ENCODE results near the gene MTFMT. TPM values are rescaled to one million over a fixed set of nuclear protein-coding genes. Genes with fewer than 3 reads are reported as not detected.

MTFMT gene
- total RNA-seq, 4 donors from 2014 or later = 21.1 to 36.9 (median 29.4) TPM

- ATAC-seq = no peak
- H3K27ac ChIP-seq = no peak overlapping the region
- H3K27me3 ChIP-seq = no peaks in the 10 kb centered on the region
- no peak overlapping the region for H3K4me3 ChIP-seq
- H3K9me3 ChIP-seq = no peaks in the 10 kb centered on the region
- WGBS, 2 donors (ENCODE audit: low coverage in 1 of 2) = 71 to 93% methylated on average over 1 of the region's 1 CpG
- peaks cover 0 to 23% (median 4%) of the 10 kb centered on the region in 3 donors for H3K4me1 ChIP-seq
- TF ChIP-seq CTCF (IDR thresholded peaks at IDR 0.05) (no peak), POLR2AphosphoS5 (IDR thresholded peaks at IDR 0.05) (no peak), EP300 (IDR thresholded peaks at IDR 0.05) (no peak), POLR2A (IDR thresholded peaks at IDR 0.05) (no peak)
- no peaks in the 10 kb centered on the region for H3K36me3 ChIP-seq
Observed at GRCh38 chr15:65037309-65037708, 7.9 kb upstream of the MTFMT start.

- no peak for ATAC-seq
- no peaks in the 10 kb centered on the region for H3K9me3 ChIP-seq
- H3K36me3 ChIP-seq = no peaks in the 10 kb centered on the region
- no peak overlapping the region for H3K4me3 ChIP-seq
- H3K27me3 ChIP-seq = no peaks in the 10 kb centered on the region
- TF ChIP-seq POLR2AphosphoS5 (IDR thresholded peaks at IDR 0.05) = no peak
- H3K4me1 ChIP-seq = peaks cover 0 to 27% (median 4%) of the 10 kb centered on the region in 3 donors
- H3K27ac ChIP-seq = no peak overlapping the region
- WGBS, 2 donors (ENCODE audit: low coverage in 1 of 2) = 75% methylated on average over 5 of the region's 11 CpGs; no CpG with 5 or more reads in 1 of the 2 donors
Observed at GRCh38 chr15:65034719-65035118, 5.3 kb upstream of the MTFMT start.

GRCh38 chr15:65033659-65034269, 4.3 kb upstream of the MTFMT start:
- TF ChIP-seq CTCF (IDR thresholded peaks at IDR 0.05) (peak; percentile 32 to 64 (median 52)), POLR2A (IDR thresholded peaks at IDR 0.05) (no peak), EP300 (IDR thresholded peaks at IDR 0.05) (no peak)
- Histone ChIP-seq H3K4me3 (no peak overlapping the region), H3K27ac (peak overlapping the region in 1 of 4 donors; percentile 1), H3K9me3 (no peaks in the 10 kb centered on the region), H3K27me3 (no peaks in the 10 kb centered on the region), H3K36me3 (no peaks in the 10 kb centered on the region), H3K4me1 (peaks cover 0 to 26% (median 4%) of the 10 kb centered on the region in 3 donors)
- WGBS, 2 donors (ENCODE audit: low coverage in 1 of 2) = 10 to 11% methylated on average over 3 to 4 of the region's 4 CpGs
- peak; percentile 28 for ATAC-seq

GRCh38 chr15:65032801-65033537, 3.5 kb upstream of the MTFMT start:
- ATAC-seq = peak; percentile 71
- Histone ChIP-seq H3K27ac (peak overlapping the region in 1 of 4 donors; percentile 1), H3K36me3 (no peaks in the 10 kb centered on the region), H3K9me3 (no peaks in the 10 kb centered on the region), H3K4me3 (no peak overlapping the region), H3K4me1 (peaks cover under 1 to 26% (median 10%) of the 10 kb centered on the region in 3 donors), H3K27me3 (no peaks in the 10 kb centered on the region)
- peak; percentile 51 to 78 (median 66) for TF ChIP-seq CTCF (IDR thresholded peaks at IDR 0.05)
- TF ChIP-seq EP300 (IDR thresholded peaks at IDR 0.05) = no peak
- TF ChIP-seq POLR2A (IDR thresholded peaks at IDR 0.05) = no peak
- no peak for TF ChIP-seq POLR2AphosphoS5 (IDR thresholded peaks at IDR 0.05)
- 31 to 35% methylated on average over 4 to 5 of the region's 13 CpGs for WGBS, 2 donors (ENCODE audit: low coverage in 1 of 2)

- no peak for ATAC-seq
- Histone ChIP-seq H3K27ac (peak overlapping the region in 3 of 4 donors; percentile 52 to 89 (median 86)), H3K9me3 (no peaks in the 10 kb centered on the region), H3K36me3 (peaks cover 0 to 21% of the 10 kb centered on the region in 2 donors), H3K4me1 (peaks cover 3 to 39% (median 14%) of the 10 kb centered on the region in 3 donors), H3K4me3 (peak overlapping the region; percentile 52 to 93), H3K27me3 (no peaks in the 10 kb centered on the region)
- TF ChIP-seq POLR2AphosphoS5 (IDR thresholded peaks at IDR 0.05) (no peak), CTCF (IDR thresholded peaks at IDR 0.05) (no peak), EP300 (IDR thresholded peaks at IDR 0.05) (no peak), POLR2A (IDR thresholded peaks at IDR 0.05) (no peak)
- WGBS, 2 donors (ENCODE audit: low coverage in 1 of 2) = 42 to 52% methylated on average over 7 to 10 of the region's 12 CpGs
Observed at GRCh38 chr15:65029736-65030208, 333 bp upstream of the MTFMT start.
